ENCODE measurements around the gene KCTD16.

GRCh38 chr5:144166696-144167095 lies 4.0 kb upstream of the KCTD16 start:
- no peak for TF ChIP-seq CTCF (IDR thresholded peaks at IDR 0.05)
- TF ChIP-seq ELK1 (IDR thresholded peaks at IDR 0.05; ENCODE audit: low read depth, low read length), result no peak
- no peak for TF ChIP-seq PBX3 (IDR thresholded peaks at IDR 0.05)
- TF ChIP-seq ZFP36 (IDR thresholded peaks at IDR 0.05; ENCODE audit: borderline replicate concordance, partially characterized antibody), result no peak
- TF ChIP-seq REST (IDR thresholded peaks at IDR 0.05), result no peak
- TF ChIP-seq TFCP2L1 (CRISPR knock-in tag; IDR thresholded peaks at IDR 0.05), result no peak
- no peak for TF ChIP-seq PHF8 (IDR thresholded peaks at IDR 0.05; ENCODE audit: borderline replicate concordance, low read depth)
- no peak for TF ChIP-seq FOXS1 (CRISPR knock-in tag; IDR thresholded peaks at IDR 0.05)
- no peak for TF ChIP-seq EP300 (IDR thresholded peaks at IDR 0.05)
- no peak for TF ChIP-seq RAD21 (conservative IDR thresholded peaks at IDR 0.05 in 1 of 2, IDR thresholded peaks at IDR 0.05 in 1 of 2)
- no peak for TF ChIP-seq POLR2A (IDR thresholded peaks at IDR 0.05; ENCODE audit: low read length)
- TF ChIP-seq ESRRA (IDR thresholded peaks at IDR 0.05; ENCODE audit: borderline replicate concordance, low read length), result no peak
- TF ChIP-seq SMC3 (IDR thresholded peaks at IDR 0.05), result no peak
